ENCODE data around the gene GALNTL6. TPM values are rescaled to one million over a fixed set of nuclear protein-coding genes. Genes with fewer than 3 reads are reported as not detected.

The GALNTL6 gene
- total RNA-seq, 2 donors from 2014 or later: 0.71 TPM; not detected in 1

- H3K4me3 ChIP-seq (ENCODE audit: low read length): no peak overlapping the region
- no peak overlapping the region for H3K4me3 Mint-ChIP-seq
- WGBS, 2 experiments (ENCODE audit: insufficient coverage in 1 of 2, insufficient read length in 1 of 2): 96% methylated on average over 8 to 11 of the region's 11 CpGs
- H3K9ac ChIP-seq (ENCODE audit: extremely low read depth, low read length, poor library complexity, severe bottlenecking): no peak overlapping the region
- no peaks in the 10 kb centered on the region for H3K27me3 Mint-ChIP-seq (ENCODE audit: insufficient read depth)
- no peaks in the 10 kb centered on the region for H3K4me1 ChIP-seq (ENCODE audit: control insufficient read depth, insufficient read depth, low read length)
- no peaks in the 10 kb centered on the region for H3K36me3 ChIP-seq (ENCODE audit: control insufficient read depth, insufficient read depth, low read length)
- TF ChIP-seq CTCF (conservative IDR thresholded peaks at IDR 0.05): no peak
- H3K27me3 ChIP-seq (ENCODE audit: control insufficient read depth, insufficient read depth, low read length, poor library complexity, severe bottlenecking): no peaks in the 10 kb centered on the region
- H3K36me3 Mint-ChIP-seq (ENCODE audit: low read depth): no peaks in the 10 kb centered on the region
- H3K4me1 Mint-ChIP-seq: peaks cover 2% of the 10 kb centered on the region
- no peaks in the 10 kb centered on the region for H3K9me3 Mint-ChIP-seq
- H3K9me3 ChIP-seq (ENCODE audit: control insufficient read depth, low read length): no peaks in the 10 kb centered on the region
- DNase-seq: no peak
- H3K27ac Mint-ChIP-seq: no peak overlapping the region
- no peak overlapping the region for H3K27ac ChIP-seq (ENCODE audit: low read depth, low read length)
Measured at GRCh38 chr4:171929477-171929876, 116.3 kb downstream of the GALNTL6 start.

GRCh38 chr4:171929907-171930306 is 116.7 kb downstream of the GALNTL6 start:
- Histone ChIP-seq H3K4me3 (ENCODE audit: low read length) (no peak overlapping the region), H3K27me3 (ENCODE audit: control insufficient read depth, insufficient read depth, low read length, poor library complexity, severe bottlenecking) (no peaks in the 10 kb centered on the region), H3K27ac (ENCODE audit: low read depth, low read length) (no peak overlapping the region), H3K9me3 (ENCODE audit: control insufficient read depth, low read length) (no peaks in the 10 kb centered on the region), H3K4me1 (ENCODE audit: control insufficient read depth, insufficient read depth, low read length) (no peaks in the 10 kb centered on the region), H3K9ac (ENCODE audit: extremely low read depth, low read length, poor library complexity, severe bottlenecking) (no peak overlapping the region), H3K36me3 (ENCODE audit: control insufficient read depth, insufficient read depth, low read length) (no peaks in the 10 kb centered on the region)
- Mint-ChIP-seq H3K4me3 (no peak overlapping the region), H3K4me1 (peaks cover under 1% of the 10 kb centered on the region), H3K36me3 (ENCODE audit: low read depth) (no peaks in the 10 kb centered on the region), H3K9me3 (no peaks in the 10 kb centered on the region), H3K27ac (no peak overlapping the region), H3K27me3 (ENCODE audit: insufficient read depth) (no peaks in the 10 kb centered on the region)
- 82 to 94% methylated on average over 2 to 8 of the region's 8 CpGs for WGBS, 2 experiments (ENCODE audit: insufficient coverage in 1 of 2, insufficient read length in 1 of 2)
- DNase-seq: no peak
- TF ChIP-seq CTCF (conservative IDR thresholded peaks at IDR 0.05): no peak

GRCh38 chr4:171932238-171932637 is 119.0 kb downstream of the GALNTL6 start:
- Histone ChIP-seq H3K27me3 (ENCODE audit: control insufficient read depth, insufficient read depth, low read length, poor library complexity, severe bottlenecking) (no peaks in the 10 kb centered on the region), H3K27ac (ENCODE audit: low read depth, low read length) (no peak overlapping the region), H3K9ac (ENCODE audit: extremely low read depth, low read length, poor library complexity, severe bottlenecking) (no peak overlapping the region), H3K4me3 (ENCODE audit: low read length) (no peak overlapping the region), H3K9me3 (ENCODE audit: control insufficient read depth, low read length) (no peaks in the 10 kb centered on the region), H3K4me1 (ENCODE audit: control insufficient read depth, insufficient read depth, low read length) (no peaks in the 10 kb centered on the region), H3K36me3 (ENCODE audit: control insufficient read depth, insufficient read depth, low read length) (no peaks in the 10 kb centered on the region)
- H3K27ac Mint-ChIP-seq: no peak overlapping the region
- no peaks in the 10 kb centered on the region for H3K27me3 Mint-ChIP-seq (ENCODE audit: insufficient read depth)
- H3K36me3 Mint-ChIP-seq (ENCODE audit: low read depth): no peaks in the 10 kb centered on the region
- 87 to 93% methylated on average over 6 of the region's 6 CpGs for WGBS, 2 experiments (ENCODE audit: insufficient coverage in 1 of 2, insufficient read length in 1 of 2)
- DNase-seq: no peak
- no peaks in the 10 kb centered on the region for H3K9me3 Mint-ChIP-seq
- no peak overlapping the region for H3K4me3 Mint-ChIP-seq
- no peaks in the 10 kb centered on the region for H3K4me1 Mint-ChIP-seq
- TF ChIP-seq CTCF (conservative IDR thresholded peaks at IDR 0.05): no peak

All from endodermal cell (in vitro differentiated cells).